Measurements from ENCODE around the gene SCARB2. TPM values are rescaled to one million over a fixed set of nuclear protein-coding genes. Genes with fewer than 3 reads are reported as not detected.

Gene SCARB2
- total RNA-seq, 1 donor from 2014 or later = 97.4 TPM

- DNase-seq (ENCODE audit: low spot score) = no peak
- H3K27ac Mint-ChIP-seq = no peak overlapping the region
- TF ChIP-seq EZH2 (IDR thresholded peaks at IDR 0.05) (no peak), EZH2phosphoT487 (IDR thresholded peaks at IDR 0.05) (no peak), CTCF (IDR thresholded peaks at IDR 0.05) (no peak)
- H3K4me1 Mint-ChIP-seq = peaks cover 21% of the 10 kb centered on the region
- Histone ChIP-seq H3K27ac (no peak overlapping the region), H3K9me3 (ENCODE audit: low read depth) (no peaks in the 10 kb centered on the region), H3K27me3 (no peaks in the 10 kb centered on the region), H3K79me2 (ENCODE audit: low read depth) (peaks cover 63% of the 10 kb centered on the region), H3F3A (ENCODE audit: low read depth) (no peaks in the 10 kb centered on the region), H3K4me2 (no peak overlapping the region), H3K36me3 (no peaks in the 10 kb centered on the region), H2AFZ (replicated peaks) (no peak overlapping the region), H3K4me1 (peaks cover 12% of the 10 kb centered on the region), H3K4me3 (no peak overlapping the region), H3K9ac (no peak overlapping the region), H4K20me1 (ENCODE audit: low read depth) (peaks cover 22% of the 10 kb centered on the region)
- no peaks in the 10 kb centered on the region for H3K9me3 Mint-ChIP-seq
- peaks cover 7% of the 10 kb centered on the region for H3K36me3 Mint-ChIP-seq
- H3K27me3 Mint-ChIP-seq (ENCODE audit: insufficient read depth, low read depth) = peaks cover 2% of the 10 kb centered on the region
- H3K4me3 Mint-ChIP-seq = no peak overlapping the region
Measured at GRCh38 chr4:76205476-76205875, 8.1 kb downstream of the SCARB2 start.

- DNase-seq (ENCODE audit: low spot score) = no peak
- Mint-ChIP-seq H3K36me3 (peaks cover 7% of the 10 kb centered on the region), H3K27ac (no peak overlapping the region), H3K9me3 (no peaks in the 10 kb centered on the region), H3K4me1 (peaks cover 21% of the 10 kb centered on the region), H3K4me3 (no peak overlapping the region), H3K27me3 (ENCODE audit: insufficient read depth, low read depth) (peaks cover 2% of the 10 kb centered on the region)
- H3K27ac ChIP-seq = no peak overlapping the region
- H3K36me3 ChIP-seq = no peaks in the 10 kb centered on the region
- H3K9ac ChIP-seq = no peak overlapping the region
- peaks cover 25% of the 10 kb centered on the region for H4K20me1 ChIP-seq (ENCODE audit: low read depth)
- no peaks in the 10 kb centered on the region for H3K9me3 ChIP-seq (ENCODE audit: low read depth)
- TF ChIP-seq EZH2 (IDR thresholded peaks at IDR 0.05) (no peak), EZH2phosphoT487 (IDR thresholded peaks at IDR 0.05) (no peak), CTCF (IDR thresholded peaks at IDR 0.05) (no peak)
- no peaks in the 10 kb centered on the region for H3F3A ChIP-seq (ENCODE audit: low read depth)
- H3K27me3 ChIP-seq = no peaks in the 10 kb centered on the region
- peaks cover 12% of the 10 kb centered on the region for H3K4me1 ChIP-seq
- H3K4me2 ChIP-seq = no peak overlapping the region
- H2AFZ ChIP-seq (replicated peaks) = no peak overlapping the region
- H3K4me3 ChIP-seq = no peak overlapping the region
- H3K79me2 ChIP-seq (ENCODE audit: low read depth) = peaks cover 59% of the 10 kb centered on the region
Measured at GRCh38 chr4:76204936-76205335, 8.7 kb downstream of the SCARB2 start.

GRCh38 chr4:76203541-76203940, 10.1 kb downstream of the SCARB2 start:
- H2AFZ ChIP-seq (replicated peaks) = no peak overlapping the region
- no peak for TF ChIP-seq CTCF (IDR thresholded peaks at IDR 0.05)
- no peak for TF ChIP-seq EZH2 (IDR thresholded peaks at IDR 0.05)
- TF ChIP-seq EZH2phosphoT487 (IDR thresholded peaks at IDR 0.05) = no peak
- peaks cover 23% of the 10 kb centered on the region for H3K4me1 Mint-ChIP-seq
- H3K36me3 Mint-ChIP-seq = peaks cover 2% of the 10 kb centered on the region
- no peak overlapping the region for H3K27ac Mint-ChIP-seq
- H3K27ac ChIP-seq = no peak overlapping the region
- no peaks in the 10 kb centered on the region for H3F3A ChIP-seq (ENCODE audit: low read depth)
- H3K4me3 Mint-ChIP-seq = no peak overlapping the region
- no peak overlapping the region for H3K4me2 ChIP-seq
- no peaks in the 10 kb centered on the region for H3K27me3 ChIP-seq
- no peak overlapping the region for H3K4me3 ChIP-seq
- peaks cover 30% of the 10 kb centered on the region for H4K20me1 ChIP-seq (ENCODE audit: low read depth)
- H3K27me3 Mint-ChIP-seq (ENCODE audit: insufficient read depth, low read depth) = no peaks in the 10 kb centered on the region
- DNase-seq (ENCODE audit: low spot score) = no peak
- no peaks in the 10 kb centered on the region for H3K9me3 Mint-ChIP-seq
- H3K36me3 ChIP-seq = no peaks in the 10 kb centered on the region
- H3K79me2 ChIP-seq (ENCODE audit: low read depth) = peaks cover 53% of the 10 kb centered on the region
- no peaks in the 10 kb centered on the region for H3K9me3 ChIP-seq (ENCODE audit: low read depth)
- H3K4me1 ChIP-seq = peaks cover 11% of the 10 kb centered on the region
- H3K9ac ChIP-seq = no peak overlapping the region

Data from neural progenitor cell (in vitro differentiated cells).